Stimulated activated CD4-positive, alpha-beta T cell treated with anti-CD3 and anti-CD28 coated beads, Interleukin-15, amount 100 ng/mL, for 1 hour (primary cell): ENCODE data around the gene SPTB.

Experiments
- DNase-seq, 2 donors: peaks; one replicate each; pipeline ENCODE4 v3.0.0-alpha.2; 2020; ENCODE audit warnings: low read depth in 1 of 2, low spot score in 1 of 2

SPTB gene

DNA sequence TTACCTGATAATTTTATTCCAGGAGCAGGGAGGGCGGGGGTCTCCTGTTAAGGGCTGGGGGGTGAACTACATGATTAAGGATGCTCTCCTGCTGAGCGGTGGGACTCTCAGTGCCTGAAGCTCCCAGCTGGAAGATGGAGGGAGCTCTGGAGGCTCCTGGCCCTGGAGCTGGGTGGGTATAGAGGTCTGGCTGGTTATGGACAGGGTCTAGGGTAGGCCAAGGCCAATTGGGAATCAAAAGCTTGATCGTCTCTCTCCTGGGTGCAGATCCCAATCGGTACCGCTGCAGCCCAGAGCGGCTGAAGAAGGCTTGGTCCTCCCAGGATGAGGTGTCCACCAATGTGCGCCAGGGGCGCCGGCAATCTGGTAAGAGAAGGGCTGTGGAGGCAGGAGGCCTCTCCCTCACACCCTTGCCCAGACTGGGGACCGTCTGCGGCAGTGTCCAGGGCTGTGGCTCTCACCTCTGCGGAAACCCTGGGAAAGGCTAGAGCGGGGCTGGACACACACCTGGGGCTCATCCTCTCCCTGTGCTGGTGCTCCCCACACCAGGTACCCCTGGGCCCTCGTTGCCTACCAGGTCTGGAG, 147.1 kb downstream of the SPTB start:
- no peak for DNase-seq

DNA sequence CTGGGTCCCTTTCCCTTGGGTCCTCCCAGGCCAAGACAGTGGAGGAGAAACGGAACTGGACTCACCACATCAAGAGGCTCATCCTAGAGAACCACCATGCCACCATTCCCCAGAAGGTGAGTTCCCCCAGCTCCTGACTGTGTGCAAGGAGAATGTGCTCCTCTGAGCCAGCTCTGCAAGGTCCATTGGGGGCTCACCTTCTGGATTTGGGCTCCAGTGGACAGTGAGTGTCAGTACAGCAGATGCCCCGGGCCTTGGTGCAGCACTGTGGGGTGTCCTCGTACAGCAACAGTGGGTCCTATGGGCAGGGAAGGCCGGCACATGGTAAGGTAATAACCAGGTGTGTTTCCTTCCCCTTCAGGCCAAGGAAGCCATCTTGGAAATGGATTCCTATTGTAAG, 147.6 kb downstream of the SPTB start:
- no peak for DNase-seq

DNA sequence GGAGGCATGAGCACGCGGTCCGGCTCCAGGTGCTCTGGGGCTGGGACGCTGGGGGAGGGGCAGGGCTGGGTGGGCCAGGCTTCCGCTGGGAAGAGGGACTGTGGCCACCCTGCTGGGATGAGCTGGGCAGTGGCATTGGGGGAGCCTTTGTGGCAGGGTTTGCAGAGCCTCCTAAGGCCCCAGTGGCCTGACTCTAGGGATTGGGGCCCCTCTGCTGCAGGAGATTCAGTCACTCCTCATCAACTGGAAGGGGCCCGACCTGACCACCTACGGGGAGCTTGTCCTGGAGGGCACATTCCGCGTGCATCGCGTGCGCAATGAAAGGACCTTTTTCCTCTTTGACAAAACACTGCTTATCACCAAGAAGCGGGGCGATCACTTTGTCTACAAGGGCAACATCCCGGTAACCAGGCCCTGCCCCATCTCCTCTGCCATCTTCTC, 148.5 kb downstream of the SPTB start:
- no peak for DNase-seq

DNA sequence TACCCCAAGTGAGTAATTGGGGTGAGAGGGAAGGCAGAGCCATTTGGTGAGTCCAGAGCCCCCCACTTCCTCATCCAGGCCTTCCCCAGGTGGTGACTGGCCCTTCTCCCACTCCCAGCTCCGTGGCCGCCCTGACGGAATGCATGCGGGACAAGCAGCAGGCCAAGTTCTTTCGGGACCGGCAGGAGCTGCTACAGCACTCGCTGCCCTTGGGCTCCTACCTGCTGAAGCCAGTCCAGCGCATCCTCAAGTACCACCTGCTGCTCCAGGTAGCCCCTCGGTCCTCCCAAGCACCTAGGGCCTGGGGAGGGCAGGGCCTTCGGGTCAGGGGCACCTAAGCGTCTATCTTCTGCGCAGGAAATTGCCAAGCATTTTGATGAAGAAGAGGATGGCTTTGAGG, 149.0 kb downstream of the SPTB start:
- DNase-seq: no peak

DNA sequence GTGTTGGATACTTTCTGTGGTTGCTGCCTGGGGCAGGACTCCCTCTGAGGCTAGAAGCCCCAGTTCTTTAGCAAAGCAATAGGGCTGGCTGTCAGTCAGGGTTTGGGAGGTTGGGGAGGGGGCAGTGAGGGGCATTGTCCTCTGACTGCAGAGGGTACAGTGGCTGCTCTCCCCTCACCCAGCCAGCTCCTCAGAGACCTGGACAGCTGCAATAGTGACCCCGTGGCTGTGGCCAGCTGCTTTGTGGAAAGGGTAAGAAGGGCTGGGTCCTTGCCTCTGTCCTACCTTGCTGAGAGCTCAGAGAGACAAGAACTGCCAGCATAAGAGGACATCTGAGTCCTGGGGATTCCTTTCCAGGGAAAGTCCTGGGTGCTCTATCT, 149.7 kb downstream of the SPTB start:
- no peak for DNase-seq

DNA sequence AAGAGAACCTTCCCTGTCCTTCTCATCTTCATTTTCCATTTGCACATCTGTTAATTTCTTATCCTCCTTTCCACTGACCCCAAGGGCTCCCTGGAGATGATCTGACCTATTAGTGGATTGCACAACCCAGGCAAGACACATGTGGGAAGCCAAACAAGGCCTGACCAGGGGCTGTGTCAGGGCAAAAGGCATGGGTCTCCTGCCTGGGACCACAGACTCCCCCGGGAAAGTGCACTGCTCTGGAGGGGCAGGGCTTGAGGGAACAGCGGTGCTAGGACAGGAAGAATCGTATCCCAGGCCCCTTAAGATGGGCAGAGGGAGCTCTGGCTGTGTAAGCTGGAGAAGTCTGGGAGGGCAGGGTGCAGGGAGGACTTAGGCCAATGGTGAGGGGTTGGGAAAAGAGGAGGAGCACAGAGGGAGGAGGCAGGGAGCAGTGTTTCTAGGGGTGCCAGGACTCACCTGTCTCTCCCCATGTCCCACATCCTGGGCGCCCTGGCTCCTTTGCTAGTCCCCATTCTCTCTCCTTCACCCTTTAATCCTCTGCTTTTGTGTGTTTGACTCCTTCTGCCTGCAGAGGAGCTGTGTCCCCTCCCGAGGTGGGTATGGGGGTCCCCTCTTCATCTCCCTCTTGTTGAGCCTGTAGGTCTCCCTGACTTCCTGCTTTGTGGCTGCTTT, 150.2 kb downstream of the SPTB start:
- DNase-seq: no peak

DNA sequence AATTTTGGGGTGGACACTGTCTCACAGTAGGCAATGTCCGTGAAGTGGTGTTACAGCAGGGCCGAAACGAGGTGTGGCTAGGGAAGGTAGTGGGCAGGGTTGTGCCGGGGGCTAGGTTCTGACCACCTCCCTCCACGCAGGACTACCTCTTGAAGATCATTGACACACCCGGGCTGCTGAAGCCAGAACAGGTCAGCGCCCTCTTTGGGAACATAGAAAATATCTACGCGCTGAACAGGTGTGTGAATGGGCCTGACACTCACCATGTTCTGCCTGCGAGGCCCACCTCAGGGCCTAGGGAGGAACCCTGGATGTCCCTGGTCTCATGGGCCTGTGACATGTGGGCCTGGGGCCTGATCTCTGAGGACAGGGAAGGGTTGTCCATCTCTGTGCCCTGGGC, 150.9 kb downstream of the SPTB start:
- DNase-seq: no peak

DNA sequence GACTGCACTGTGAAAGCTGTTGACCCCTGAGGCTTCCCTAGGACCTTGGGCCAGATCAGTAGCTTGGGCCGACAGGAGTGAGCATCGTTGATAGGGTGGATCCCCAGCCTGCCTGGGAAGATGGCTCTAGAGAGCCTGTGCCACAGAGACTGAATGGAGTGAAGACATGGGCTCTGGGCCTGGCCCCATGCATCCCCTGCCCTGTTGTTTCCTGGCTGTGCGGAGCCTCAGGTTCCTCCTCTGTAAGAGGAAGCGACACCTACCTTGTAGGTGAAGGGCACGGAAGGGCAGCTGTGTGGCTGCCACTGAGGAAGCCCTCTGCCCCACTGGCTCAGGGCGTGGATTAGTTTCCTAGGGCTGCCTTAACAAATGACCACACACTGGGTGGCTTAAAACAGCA, 151.6 kb downstream of the SPTB start:
- no peak for DNase-seq

DNA sequence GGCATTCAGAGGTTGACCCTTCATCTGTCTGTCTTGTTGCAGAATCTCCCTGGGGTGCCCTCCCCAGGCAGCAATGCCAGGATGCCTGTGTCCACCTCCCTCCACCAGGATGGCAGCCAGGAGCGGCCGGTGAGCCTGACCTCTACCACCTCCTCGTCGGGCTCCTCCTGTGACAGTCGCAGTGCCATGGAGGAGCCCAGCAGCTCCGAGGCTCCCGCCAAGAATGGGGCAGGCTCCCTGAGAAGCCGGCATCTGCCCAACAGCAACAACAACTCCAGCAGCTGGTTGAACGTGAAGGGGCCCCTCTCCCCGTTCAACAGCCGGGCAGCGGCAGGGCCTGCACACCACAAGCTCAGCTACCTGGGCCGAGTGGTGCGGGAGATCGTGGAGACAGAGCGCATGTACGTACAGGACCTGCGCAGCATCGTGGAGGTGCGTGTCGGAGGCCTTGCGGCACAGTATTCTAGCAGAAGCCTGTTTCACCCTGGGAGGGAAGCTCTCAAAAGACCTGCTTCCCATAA, 152.1 kb downstream of the SPTB start:
- no peak for DNase-seq

DNA sequence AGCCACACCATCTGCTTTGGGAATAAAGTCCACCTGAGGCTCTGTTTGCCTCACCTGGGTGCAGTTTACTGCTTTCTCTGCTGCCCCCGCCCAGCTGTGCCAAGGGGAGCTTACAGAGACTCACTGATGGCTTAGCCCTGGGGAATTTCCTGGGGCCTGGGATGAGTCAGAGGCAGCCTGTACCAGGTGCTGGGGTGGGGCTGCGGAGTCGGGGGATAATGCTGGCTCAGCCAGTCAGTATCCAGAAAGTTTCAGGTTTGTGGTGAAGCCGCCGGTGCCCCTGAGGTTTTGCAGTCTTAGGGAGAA, 153.2 kb downstream of the SPTB start:
- peak in 1 of 2 donors; percentile 18 for DNase-seq

DNA sequence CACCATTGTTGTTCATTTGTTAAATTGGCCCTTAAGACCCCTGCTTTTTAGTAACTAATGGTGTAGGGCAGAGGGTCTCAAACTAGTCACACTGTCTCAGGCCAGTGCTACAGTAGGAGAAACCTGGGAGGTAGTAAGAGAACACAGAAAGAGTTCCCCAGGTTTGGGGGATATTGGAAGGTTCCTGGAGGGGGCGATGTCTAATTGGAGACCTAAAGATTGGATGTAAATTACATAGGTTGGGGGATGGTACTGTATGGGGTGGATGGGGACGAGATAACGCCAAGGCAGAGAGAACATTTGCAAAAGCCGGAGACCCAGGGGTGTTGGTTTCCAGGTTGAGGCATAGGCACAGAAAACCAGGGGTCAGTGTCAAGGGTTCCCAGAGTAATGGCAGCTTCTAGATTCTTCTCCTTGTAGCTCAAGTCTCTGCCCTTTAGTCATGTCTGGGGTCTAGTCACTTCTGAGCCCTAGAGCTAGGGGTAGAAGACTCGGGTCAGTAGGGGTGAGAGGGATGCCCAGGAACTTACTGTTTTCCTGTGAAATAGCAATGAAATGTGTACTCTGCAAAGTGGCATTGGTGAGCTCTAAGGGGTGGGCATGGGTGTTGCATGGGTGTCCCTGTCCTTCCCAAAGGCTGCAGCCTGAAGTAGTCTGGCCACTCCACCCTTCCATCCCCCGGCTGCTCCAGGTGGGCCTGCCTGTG, 153.7 kb downstream of the SPTB start:
- DNase-seq: no peak

DNA sequence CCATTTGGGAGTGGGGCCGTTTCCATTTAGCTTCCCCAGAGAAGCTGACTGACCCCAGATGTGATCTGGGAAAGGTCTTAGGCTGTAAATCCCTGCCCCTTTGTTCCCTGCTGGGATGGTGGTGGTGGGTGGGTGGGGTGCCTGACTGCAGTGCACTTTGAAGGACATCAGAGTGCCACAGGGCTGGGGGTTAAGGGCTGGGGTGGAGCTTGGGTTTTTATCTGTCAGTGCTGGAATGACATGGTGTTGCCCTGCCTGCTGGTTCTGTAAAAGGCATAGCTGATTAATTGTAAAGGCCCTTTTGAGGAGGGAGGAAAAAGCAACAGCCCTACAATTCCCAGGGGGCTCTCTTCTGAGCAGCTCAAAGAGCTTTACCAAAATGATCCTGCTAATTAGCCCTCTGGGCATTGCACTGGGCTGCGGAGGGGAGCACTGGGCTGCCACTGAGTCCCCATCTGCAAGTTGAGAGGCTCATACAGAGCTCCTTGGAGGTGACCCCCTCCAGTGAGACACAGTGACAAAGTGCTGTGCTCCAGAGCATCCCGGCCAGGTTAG, 154.4 kb downstream of the SPTB start:
- DNase-seq: no peak

DNA sequence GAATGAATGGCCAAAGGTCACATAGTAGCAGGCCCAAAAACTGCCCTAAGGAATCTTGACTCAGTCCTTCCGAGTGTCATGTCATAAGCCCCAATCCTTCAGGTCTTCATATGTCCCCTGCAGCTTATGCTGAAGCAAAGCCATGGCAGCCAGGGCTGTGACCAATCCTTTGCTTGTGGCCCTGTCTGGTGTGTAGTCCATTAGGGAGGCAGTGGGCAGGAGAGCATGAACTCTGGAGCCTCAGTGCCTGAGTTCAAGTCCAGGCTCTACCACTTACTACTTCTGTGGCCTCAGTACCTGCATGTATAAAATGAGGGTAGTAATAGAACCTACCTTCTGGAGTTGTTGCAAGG, 155.2 kb downstream of the SPTB start:
- no peak for DNase-seq

DNA sequence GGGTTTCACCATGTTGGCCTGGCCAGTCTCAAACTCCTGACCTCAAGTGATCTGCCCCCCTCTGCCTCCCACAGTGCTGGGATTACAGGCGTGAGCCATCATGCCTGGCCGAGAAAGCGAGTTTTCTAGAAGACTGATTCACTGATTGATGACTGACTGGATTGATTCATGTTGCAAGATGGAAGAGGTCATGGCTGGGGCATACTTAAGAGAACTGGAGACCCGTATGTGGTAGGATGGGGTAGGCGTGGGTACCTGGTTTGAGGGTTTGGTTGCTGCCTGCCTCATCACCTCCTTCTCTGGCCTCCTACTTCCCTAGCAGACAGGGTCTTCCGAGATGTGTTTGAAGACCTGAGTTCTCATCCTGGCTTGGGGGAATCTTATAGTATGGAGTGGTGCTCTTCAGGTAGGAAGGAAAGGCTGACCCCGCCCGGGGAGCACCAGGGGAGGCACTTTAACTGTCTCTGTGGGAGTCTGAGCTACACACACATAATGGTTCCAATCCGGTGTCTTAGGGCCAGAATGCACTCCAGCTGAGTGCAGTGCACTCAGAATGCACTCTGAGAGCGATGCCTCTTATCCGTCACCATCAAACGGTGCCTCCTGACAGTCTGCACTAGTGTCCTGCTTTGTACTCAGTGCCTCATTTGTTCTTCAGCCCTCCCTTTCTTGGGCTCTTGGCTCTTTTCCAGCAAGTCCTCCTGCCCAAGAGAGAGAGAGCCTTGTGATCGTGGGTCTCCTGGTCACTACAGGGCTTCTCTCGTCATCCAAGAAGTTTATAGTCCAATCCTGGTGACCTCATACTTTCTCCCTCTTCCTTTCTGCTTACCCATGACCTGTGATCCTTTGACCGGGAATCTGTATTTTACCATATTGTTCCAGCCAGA, 155.8 kb downstream of the SPTB start:
- no peak for DNase-seq

DNA sequence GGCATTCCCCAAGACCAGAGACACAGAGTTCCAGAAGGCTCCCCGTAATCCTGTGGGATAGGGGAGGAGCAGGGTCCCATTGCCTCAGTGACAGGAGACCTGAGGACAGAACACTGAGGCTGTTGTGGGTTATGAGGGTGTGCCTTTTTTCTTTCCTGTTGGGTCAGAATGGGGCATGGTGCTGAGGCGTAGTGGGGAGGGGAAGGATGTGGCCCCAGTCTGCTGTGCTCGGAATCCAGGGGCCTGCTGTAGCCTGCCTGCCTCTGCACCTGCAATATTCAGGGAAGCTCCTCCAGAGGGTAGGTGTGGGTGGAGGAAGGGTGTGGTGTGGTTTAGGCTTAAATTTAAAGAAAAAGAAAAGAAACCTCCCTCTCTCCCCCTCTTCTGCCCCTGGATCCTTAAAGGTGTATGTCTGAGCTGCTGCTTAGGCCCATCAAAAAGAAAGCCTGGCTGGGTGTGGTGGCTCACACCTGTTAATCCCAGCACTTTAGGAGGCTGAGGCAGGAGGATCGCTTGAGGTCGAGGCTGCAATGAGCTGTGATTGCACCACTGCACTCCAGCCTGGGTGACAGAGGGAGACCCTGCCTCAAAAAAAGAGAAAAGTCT, 156.8 kb downstream of the SPTB start:
- DNase-seq: no peak

DNA sequence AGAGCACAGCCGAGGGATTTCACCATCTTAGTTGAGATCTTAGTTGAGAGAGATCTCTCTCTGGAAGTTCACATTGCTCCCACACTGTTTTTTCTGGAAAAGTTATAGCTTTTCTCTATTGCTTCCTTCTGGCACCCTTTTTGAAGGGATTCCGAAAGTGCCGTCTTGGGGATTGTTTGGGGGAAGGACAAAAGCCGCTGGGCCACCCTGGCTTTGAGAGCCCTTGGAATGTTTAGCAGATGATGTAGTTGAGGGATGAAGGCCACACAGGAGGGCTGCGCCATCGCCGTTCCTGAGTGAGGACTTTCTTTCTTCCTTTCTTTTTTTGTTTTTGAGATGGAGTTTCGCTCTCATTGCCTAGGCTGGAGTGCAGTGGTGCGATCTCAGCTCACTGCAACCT, 157.8 kb downstream of the SPTB start:
- no peak for DNase-seq

DNA sequence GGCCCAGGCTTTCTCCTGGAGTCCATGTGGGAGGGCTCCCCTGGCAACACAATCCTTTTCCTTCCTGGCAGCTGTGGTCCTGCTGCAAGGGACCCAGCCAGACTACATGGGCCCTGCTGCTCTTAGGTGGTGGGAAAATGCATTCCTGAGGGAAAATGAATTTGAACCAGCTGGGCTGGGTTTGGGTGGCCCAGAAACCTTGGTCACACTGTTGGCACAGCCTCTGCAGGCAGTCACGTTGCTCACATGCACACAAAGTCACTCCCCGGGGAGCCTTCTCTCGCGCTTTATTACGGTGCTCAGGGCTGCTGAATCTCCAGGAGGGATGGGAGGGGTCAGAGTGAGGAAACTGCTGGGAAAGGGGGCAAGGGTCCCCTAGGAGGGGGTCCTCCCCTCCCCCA, 158.3 kb downstream of the SPTB start:
- DNase-seq: no peak

DNA sequence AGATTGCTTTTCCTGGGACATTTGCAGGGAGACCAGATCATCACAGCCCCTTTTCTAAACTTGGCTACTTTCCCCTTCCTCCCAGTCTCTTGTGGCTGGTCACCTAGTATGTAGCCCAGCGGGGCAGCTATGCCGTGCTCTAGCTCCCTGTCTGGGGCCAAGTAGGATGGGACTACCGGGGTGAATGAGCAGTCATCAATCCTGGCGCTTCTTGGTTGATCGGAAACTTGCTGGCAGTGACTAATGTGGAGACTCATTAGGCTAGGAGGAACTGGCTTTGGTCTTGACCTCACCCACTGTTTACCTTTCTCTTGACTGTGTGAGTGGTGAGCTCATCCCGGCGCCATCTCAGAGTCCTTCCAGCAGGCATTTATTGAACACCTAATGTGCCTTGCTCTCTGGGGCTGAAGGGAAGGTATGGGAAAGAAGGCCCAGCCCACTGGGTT, 159.6 kb downstream of the SPTB start:
- no peak for DNase-seq

DNA sequence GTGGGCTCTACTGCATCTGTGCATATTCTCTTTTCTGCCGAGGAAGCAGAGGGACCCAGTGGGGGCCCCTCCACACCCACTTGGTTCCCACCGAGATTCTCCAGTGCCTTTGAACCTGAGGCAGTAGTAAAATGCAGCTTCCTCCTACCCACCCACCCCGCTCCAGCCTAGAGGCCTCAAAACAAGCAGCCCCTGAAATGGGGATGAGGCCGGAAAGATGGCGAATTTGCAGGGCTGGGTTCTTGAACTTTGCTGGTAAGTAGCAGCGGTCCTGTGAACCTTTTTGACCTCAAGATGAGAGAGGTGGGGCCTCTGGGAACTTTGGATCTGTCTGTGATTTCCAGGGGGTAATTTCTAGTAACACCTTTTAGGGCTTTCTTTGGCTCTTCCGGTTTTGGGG, 160.1 kb downstream of the SPTB start:
- no peak for DNase-seq

DNA sequence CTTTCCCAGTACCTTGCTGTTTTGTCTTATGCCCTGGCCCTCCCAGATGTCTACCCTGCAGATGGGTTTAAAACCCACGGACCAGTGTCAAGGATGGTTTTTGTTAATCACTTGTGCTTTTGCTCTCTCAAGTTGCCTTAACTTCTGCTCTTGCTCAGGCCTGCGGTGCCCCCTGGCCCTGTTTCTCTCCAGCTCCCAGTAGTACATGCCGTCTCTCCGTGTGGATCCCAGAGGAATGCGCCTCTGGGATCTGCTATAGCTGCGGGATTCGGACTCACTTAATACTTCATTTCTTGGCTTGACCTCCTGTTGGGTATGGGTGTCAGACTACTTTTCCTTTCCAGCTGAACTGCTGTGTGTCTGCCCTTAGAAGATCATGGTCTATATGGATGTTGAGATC, 160.9 kb downstream of the SPTB start:
- no peak for DNase-seq

DNA sequence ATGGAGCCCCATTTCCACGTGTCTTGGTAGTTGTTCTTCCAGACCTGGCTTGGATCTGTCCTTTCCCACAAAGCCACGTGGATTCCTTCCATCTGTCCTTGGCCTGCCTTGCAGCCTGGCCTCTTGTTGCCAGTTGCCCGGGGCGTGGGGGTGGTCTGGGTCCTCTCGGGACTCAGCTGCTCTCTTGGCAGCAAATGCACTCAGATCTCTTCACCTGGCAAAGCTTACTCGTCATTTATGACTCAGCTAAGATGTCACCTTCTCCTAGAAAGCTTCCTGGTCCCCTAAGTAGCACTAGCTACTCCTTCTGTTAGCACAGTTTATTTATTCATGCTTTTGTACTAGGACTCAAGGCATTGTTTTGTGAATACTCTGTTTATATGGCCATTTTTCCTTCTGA, 161.8 kb downstream of the SPTB start:
- no peak for DNase-seq
